Erythroblast (primary cell): Measurements from ENCODE around the gene OR6V1.

Source experiments
- GATA1 ChIP-seq: IDR thresholded peaks from 2 replicates; pipeline ENCODE4 v1.6.1; 2011; ENCODE audit warnings: low read depth, mild to moderate bottlenecking, control low read depth, low read length, moderate library complexity
- POLR2A ChIP-seq: IDR thresholded peaks from 2 replicates; pipeline ENCODE4 v1.6.1; 2011; ENCODE audit warnings: mild to moderate bottlenecking, low read length

- TF ChIP-seq POLR2A (no peak), GATA1 (no peak)
Measured at GRCh38 chr7:143049362-143049761, 2.8 kb upstream of the OR6V1 start.
